Esophagus squamous epithelium (tissue), 4 donors: ENCODE measurements around the gene THADA.

Experiments used
- POLR2A ChIP-seq, 4 donors: fragments of 450-650 bp; IDR thresholded peaks; one replicate each; pipeline ENCODE4 v1.6.1; 2017; ENCODE audit warnings: antibody characterized with exemption in 4 of 4, mild to moderate bottlenecking in 4 of 4, moderate library complexity in 3 of 4
- TF ChIP-seq, protein P1 (sequence below), 6 experiments: fragments of 450-650 bp in 4 of 6; fragments of 200-600 bp in 2 of 6; sonication (generic) in 2 of 6; IDR thresholded peaks; one replicate each; pipeline ENCODE4 v1.5.1; 2016 to 2019; ENCODE audit warnings: antibody characterized with exemption in 6 of 6, mild to moderate bottlenecking in 4 of 6, moderate library complexity in 4 of 6

GRCh38 chr2:43298500-43298899 lies 297.3 kb downstream of the THADA start:
- TF ChIP-seq POLR2A (IDR thresholded peaks at IDR 0.05), result no peak
- TF ChIP-seq, protein P1, sequence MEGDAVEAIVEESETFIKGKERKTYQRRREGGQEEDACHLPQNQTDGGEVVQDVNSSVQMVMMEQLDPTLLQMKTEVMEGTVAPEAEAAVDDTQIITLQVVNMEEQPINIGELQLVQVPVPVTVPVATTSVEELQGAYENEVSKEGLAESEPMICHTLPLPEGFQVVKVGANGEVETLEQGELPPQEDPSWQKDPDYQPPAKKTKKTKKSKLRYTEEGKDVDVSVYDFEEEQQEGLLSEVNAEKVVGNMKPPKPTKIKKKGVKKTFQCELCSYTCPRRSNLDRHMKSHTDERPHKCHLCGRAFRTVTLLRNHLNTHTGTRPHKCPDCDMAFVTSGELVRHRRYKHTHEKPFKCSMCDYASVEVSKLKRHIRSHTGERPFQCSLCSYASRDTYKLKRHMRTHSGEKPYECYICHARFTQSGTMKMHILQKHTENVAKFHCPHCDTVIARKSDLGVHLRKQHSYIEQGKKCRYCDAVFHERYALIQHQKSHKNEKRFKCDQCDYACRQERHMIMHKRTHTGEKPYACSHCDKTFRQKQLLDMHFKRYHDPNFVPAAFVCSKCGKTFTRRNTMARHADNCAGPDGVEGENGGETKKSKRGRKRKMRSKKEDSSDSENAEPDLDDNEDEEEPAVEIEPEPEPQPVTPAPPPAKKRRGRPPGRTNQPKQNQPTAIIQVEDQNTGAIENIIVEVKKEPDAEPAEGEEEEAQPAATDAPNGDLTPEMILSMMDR (IDR thresholded peaks at IDR 0.05), result no peak
